GM12878 (cell line): ENCODE data around the gene ERG. TPM values are rescaled to one million over a fixed set of nuclear protein-coding genes. Genes with fewer than 3 reads are reported as not detected.

Source experiments
- ATAC-seq: fragments of 200-7000 bp; cut with Tn5 transposase; 3 replicates; pipeline ENCODE4 v1.9.1; 2020; ENCODE audit warnings: mild to moderate bottlenecking, moderate library complexity
- BruUV-seq: library from RNA; stranded (reverse); fragments of 400-500 nt; replicated peaks from 2 replicates; lab custom pipeline; 2021; lab: Mats Ljungman, UMichigan
- CTCF ChIA-PET: fragments of 300-600 bp; sonication (Branson Sonifier 250); formaldehyde crosslinking; extraction: SDS; loops from one replicate; lab custom pipeline; 2021; ENCODE audit warnings: inconsistent platforms; lab: Yijun Ruan, JAX
- POLR2A ChIA-PET: fragments of 350-600 bp; formaldehyde crosslinking; extraction: SDS; loops from one replicate; lab custom pipeline; 2021; ENCODE audit warnings: inconsistent platforms; lab: Charles Lee
- RAD21 ChIA-PET: fragments of 300-600 bp; sonication (Branson Sonifier 250); formaldehyde crosslinking; loops from one replicate; lab custom pipeline; 2023; ENCODE audit warnings: antibody characterized with exemption; ENCODE audit not compliant: unreplicated experiment; lab: Charles Lee
- SMC1A ChIA-PET: fragments of 300-600 bp; sonication (Branson Sonifier 250); formaldehyde crosslinking; loops from one replicate; lab custom pipeline; 2023; ENCODE audit not compliant: unreplicated experiment, uncharacterized antibody; lab: Charles Lee
- DNase-seq: peaks from one replicate; pipeline ENCODE4 v3.0.0-alpha.2; 2011; ENCODE audit warnings: low read depth, low spot score
- FAIRE-seq: peaks from 3 replicates; lab custom pipeline; 2011; peaks lifted over from hg19 to GRCh38; lab: Jason Lieb, UNC
- H2AFZ ChIP-seq: 2 replicates; pipeline ENCODE4 v1.6.0; 2011; ENCODE audit warnings: low read depth, low read length, control low read depth; ENCODE audit not compliant: control insufficient read depth
- H3K27ac ChIP-seq: 2 replicates; pipeline ENCODE4 v1.5.1; 2011; ENCODE audit warnings: control low read depth; ENCODE audit not compliant: control insufficient read depth, insufficient read depth
- H3K27me3 ChIP-seq, 2 experiments: replicated peaks in 1 of 2; 2 replicates each; pipeline versions ENCODE4 v1.6.0 to v1.6.1; 2011; ENCODE audit warnings: low read length in 1 of 2; ENCODE audit not compliant: control insufficient read depth in 2 of 2, insufficient read depth in 2 of 2
- H3K36me3 ChIP-seq, 2 experiments: 2 replicates each; pipeline ENCODE4 v1.5.1; 2011; ENCODE audit warnings: low read length in 1 of 2; ENCODE audit not compliant: control insufficient read depth in 2 of 2, insufficient read depth in 2 of 2
- H3K4me1 ChIP-seq: 2 replicates; pipeline ENCODE4 v1.6.1; 2011; ENCODE audit warnings: mild to moderate bottlenecking, low read length, moderate library complexity, mixed read lengths; ENCODE audit not compliant: control insufficient read depth, insufficient read depth
- H3K4me2 ChIP-seq: 2 replicates; pipeline ENCODE4 v1.6.0; 2011; ENCODE audit warnings: control low read depth; ENCODE audit not compliant: control insufficient read depth, insufficient read depth
- H3K4me3 ChIP-seq: fragments of 200-600 bp; sonication (generic); 2 replicates; pipeline ENCODE4 v1.5.1; 2016
- H3K79me2 ChIP-seq: 2 replicates; pipeline ENCODE4 v1.6.0; 2011; ENCODE audit warnings: low read length; ENCODE audit not compliant: control insufficient read depth, insufficient read depth
- H3K9ac ChIP-seq: 2 replicates; pipeline ENCODE4 v1.8.0; 2011; ENCODE audit warnings: low read length, control low read depth, mixed read lengths; ENCODE audit not compliant: control insufficient read depth, insufficient read depth
- H3K9me3 ChIP-seq: replicated peaks from 3 replicates; pipeline ENCODE4 v1.5.1; 2011; ENCODE audit warnings: mild to moderate bottlenecking, low read length; ENCODE audit not compliant: control insufficient read depth, insufficient read depth
- H4K20me1 ChIP-seq: 2 replicates; pipeline ENCODE4 v1.6.0; 2011; ENCODE audit not compliant: control insufficient read depth, insufficient read depth
- CHD1 ChIP-seq: IDR thresholded peaks from 2 replicates; pipeline ENCODE4 v1.6.1; 2012; ENCODE audit warnings: low read depth, low read length, improper control_type of control experiment
- NR2C1 ChIP-seq: fragments of 450-650 bp; IDR thresholded peaks from 2 replicates; pipeline ENCODE4 v1.6.1; 2017; ENCODE audit warnings: antibody characterized with exemption, mild to moderate bottlenecking, moderate library complexity
- SMAD5 ChIP-seq: IDR thresholded peaks from 2 replicates; pipeline ENCODE4 v1.6.1; 2016; ENCODE audit warnings: antibody characterized with exemption, low read depth
- WGBS: methylation state at CpG from one replicate; pipeline ENCODE4 v1.1.6; 2016; ENCODE audit warnings: low lambda C conversion rate; ENCODE audit not compliant: insufficient replicate concordance, insufficient coverage; ENCODE audit errors: missing lambda C conversion rate; 5-methylcytosine and 5-hydroxymethylcytosine counted together
- in situ Hi-C: fragments of 300-500 bp; cut with MboI; formaldehyde crosslinking; loops from 9 replicates; pipeline ENCODE4 v1.14.3; 2018; ENCODE audit warnings: mixed read lengths
- intact Hi-C: fragments of 100-400 bp; cut with micrococcal nuclease; formaldehyde crosslinking; loops from one replicate; pipeline ENCODE4 v1.14.2; 2022; ENCODE audit not compliant: unreplicated experiment
- polyA plus RNA-seq, 11 experiments: library from polyadenylated mRNA; depleted of rRNA in 4 of 11; unstranded in 6 of 11; stranded (reverse) in 5 of 11; fragments of >200 nt; fragmentation: Nextera tagmentation in 4 of 11; fragmentation: Illumina TruSeq in 1 of 11; extraction: Ambion mirVana in 4 of 11; extraction: Trizol in 1 of 11; gene quantifications; 1 replicate in 1 of 11; 2 replicates in 10 of 11; pipeline versions ENCODE4 v1.2.1 to v1.2.3, GENCODE V29; 2011 to 2016; ENCODE audit warnings: inconsistent platforms in 2 of 11, missing spikeins in 2 of 11, low read depth in 1 of 11
- total RNA-seq, 4 experiments: library from RNA; depleted of rRNA in 3 of 4; stranded (reverse); fragments of >200 nt in 3 of 4; fragmentation: Illumina TruSeq in 1 of 4; extraction: Trizol in 1 of 4; gene quantifications; 2 replicates each; pipeline versions ENCODE4 v1.2.1 to v1.2.3, GENCODE V29; 2013 to 2021
- TF ChIP-seq, protein P1 (sequence below): fragments of 450-650 bp; IDR thresholded peaks from 2 replicates; pipeline ENCODE4 v1.6.1; 2017; ENCODE audit warnings: mild to moderate bottlenecking, moderate library complexity
- TF ChIP-seq, protein P2 (sequence below): IDR thresholded peaks from 2 replicates; pipeline ENCODE4 v1.6.1; 2012; ENCODE audit warnings: low read length, inconsistent platforms

The ERG gene
- total and polyA plus RNA-seq, 10 of the 15 experiments (the other 5 are each of a cell fraction or from before 2014, with no cell fraction given): not detected

DNA sequence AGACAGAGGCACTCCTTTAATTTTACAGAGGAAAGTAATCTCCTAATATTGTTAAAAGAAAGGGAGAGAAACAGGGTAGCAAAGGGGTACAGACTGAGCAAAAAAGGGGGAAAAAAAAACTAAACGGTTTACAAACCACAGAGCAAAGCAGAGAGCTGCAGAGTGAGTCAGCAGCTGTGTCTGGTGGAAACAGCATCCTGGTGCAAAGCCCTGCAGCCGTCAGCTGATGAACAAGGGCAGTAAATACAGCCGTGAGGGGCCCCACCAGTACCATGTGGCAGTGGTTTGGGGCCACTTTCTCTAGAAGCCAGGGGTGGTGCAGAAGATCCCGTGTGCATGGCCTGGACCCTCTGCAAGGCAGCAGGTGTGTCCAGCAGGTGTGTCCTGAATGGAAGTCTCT lies 111.3 kb downstream of the ERG start:
- RAD21 ChIA-PET: no interaction called here
- in situ Hi-C loops: no loop called here
- no peaks in the 10 kb centered on the region for H3K79me2 ChIP-seq
- H3K9ac ChIP-seq: no peak overlapping the region
- H3K4me1 ChIP-seq: no peaks in the 10 kb centered on the region
- H3K27me3 ChIP-seq: peaks cover 0 to 7% of the 10 kb centered on the region in 2 experiments; a peak in 3 of 4 replicates
- SMC1A ChIA-PET: no interaction called here
- H3K36me3 ChIP-seq: no peaks in the 10 kb centered on the region
- H3K4me2 ChIP-seq: no peak overlapping the region
- no peak overlapping the region for H3K27ac ChIP-seq
- POLR2A ChIA-PET: no interaction called here
- BruUV-seq: no TSS peak
- intact Hi-C loops: no loop called here
- DNase-seq: no peak
- TF ChIP-seq, protein P1, sequence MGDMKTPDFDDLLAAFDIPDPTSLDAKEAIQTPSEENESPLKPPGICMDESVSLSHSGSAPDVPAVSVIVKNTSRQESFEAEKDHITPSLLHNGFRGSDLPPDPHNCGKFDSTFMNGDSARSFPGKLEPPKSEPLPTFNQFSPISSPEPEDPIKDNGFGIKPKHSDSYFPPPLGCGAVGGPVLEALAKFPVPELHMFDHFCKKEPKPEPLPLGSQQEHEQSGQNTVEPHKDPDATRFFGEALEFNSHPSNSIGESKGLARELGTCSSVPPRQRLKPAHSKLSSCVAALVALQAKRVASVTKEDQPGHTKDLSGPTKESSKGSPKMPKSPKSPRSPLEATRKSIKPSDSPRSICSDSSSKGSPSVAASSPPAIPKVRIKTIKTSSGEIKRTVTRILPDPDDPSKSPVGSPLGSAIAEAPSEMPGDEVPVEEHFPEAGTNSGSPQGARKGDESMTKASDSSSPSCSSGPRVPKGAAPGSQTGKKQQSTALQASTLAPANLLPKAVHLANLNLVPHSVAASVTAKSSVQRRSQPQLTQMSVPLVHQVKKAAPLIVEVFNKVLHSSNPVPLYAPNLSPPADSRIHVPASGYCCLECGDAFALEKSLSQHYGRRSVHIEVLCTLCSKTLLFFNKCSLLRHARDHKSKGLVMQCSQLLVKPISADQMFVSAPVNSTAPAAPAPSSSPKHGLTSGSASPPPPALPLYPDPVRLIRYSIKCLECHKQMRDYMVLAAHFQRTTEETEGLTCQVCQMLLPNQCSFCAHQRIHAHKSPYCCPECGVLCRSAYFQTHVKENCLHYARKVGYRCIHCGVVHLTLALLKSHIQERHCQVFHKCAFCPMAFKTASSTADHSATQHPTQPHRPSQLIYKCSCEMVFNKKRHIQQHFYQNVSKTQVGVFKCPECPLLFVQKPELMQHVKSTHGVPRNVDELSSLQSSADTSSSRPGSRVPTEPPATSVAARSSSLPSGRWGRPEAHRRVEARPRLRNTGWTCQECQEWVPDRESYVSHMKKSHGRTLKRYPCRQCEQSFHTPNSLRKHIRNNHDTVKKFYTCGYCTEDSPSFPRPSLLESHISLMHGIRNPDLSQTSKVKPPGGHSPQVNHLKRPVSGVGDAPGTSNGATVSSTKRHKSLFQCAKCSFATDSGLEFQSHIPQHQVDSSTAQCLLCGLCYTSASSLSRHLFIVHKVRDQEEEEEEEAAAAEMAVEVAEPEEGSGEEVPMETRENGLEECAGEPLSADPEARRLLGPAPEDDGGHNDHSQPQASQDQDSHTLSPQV: no peak
- no peak for TF ChIP-seq NR2C1
- no peak for TF ChIP-seq CHD1
- TF ChIP-seq, protein P2, sequence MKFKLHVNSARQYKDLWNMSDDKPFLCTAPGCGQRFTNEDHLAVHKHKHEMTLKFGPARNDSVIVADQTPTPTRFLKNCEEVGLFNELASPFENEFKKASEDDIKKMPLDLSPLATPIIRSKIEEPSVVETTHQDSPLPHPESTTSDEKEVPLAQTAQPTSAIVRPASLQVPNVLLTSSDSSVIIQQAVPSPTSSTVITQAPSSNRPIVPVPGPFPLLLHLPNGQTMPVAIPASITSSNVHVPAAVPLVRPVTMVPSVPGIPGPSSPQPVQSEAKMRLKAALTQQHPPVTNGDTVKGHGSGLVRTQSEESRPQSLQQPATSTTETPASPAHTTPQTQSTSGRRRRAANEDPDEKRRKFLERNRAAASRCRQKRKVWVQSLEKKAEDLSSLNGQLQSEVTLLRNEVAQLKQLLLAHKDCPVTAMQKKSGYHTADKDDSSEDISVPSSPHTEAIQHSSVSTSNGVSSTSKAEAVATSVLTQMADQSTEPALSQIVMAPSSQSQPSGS: no peak
- TF ChIP-seq SMAD5: no peak
- no peak overlapping the region for H2AFZ ChIP-seq
- no peaks in the 10 kb centered on the region for H3K9me3 ChIP-seq
- H4K20me1 ChIP-seq: no peaks in the 10 kb centered on the region
- ATAC-seq: no peak
- no peak overlapping the region for H3K4me3 ChIP-seq
- no peak for FAIRE-seq
- CTCF ChIA-PET: interaction anchor here (1.1 kb wide), 1 partner anchor 14 kb away, joined by 3 read pairs; no protein-coding TSS in a partner anchor
- 0% methylated on average over 4 of the region's 4 CpGs for WGBS
